ENCODE results near the gene BIN1.

The BIN1 gene

GRCh38 chr2:127078028-127078427 is 28.9 kb downstream of the BIN1 start:
- H3K36me3 ChIP-seq (ENCODE audit: control insufficient read depth in 1 of 2, insufficient read depth in 2 of 2, low read length in 2 of 2) = no peaks in the 10 kb centered on the region
- H3K9ac ChIP-seq (ENCODE audit: low read depth in 1 of 2, low read length in 2 of 2) = no peak overlapping the region
- peaks cover 28 to 36% of the 10 kb centered on the region in 2 donors for H3K4me1 ChIP-seq (ENCODE audit: control insufficient read depth in 1 of 2, insufficient read depth in 2 of 2, low read length in 2 of 2)
- no peak overlapping the region for H3K4me3 ChIP-seq (ENCODE audit: low read depth in 1 of 2, low read length in 2 of 2)
- H3K9me3 ChIP-seq (ENCODE audit: control insufficient read depth in 1 of 2, low read length in 2 of 2) = no peaks in the 10 kb centered on the region
- H3K27me3 ChIP-seq (ENCODE audit: control insufficient read depth in 1 of 2, insufficient read depth in 2 of 2, low read length in 2 of 2) = no peaks in the 10 kb centered on the region
- H3K27ac ChIP-seq (ENCODE audit: low read depth, low read length) = no peak overlapping the region

GRCh38 chr2:127076924-127077323 is 30.0 kb downstream of the BIN1 start:
- Histone ChIP-seq H3K4me3 (ENCODE audit: low read depth in 1 of 2, low read length in 2 of 2) (no peak overlapping the region), H3K9me3 (ENCODE audit: control insufficient read depth in 1 of 2, low read length in 2 of 2) (no peaks in the 10 kb centered on the region), H3K4me1 (ENCODE audit: control insufficient read depth in 1 of 2, insufficient read depth in 2 of 2, low read length in 2 of 2) (peaks cover 26 to 27% of the 10 kb centered on the region in 2 donors), H3K9ac (ENCODE audit: low read depth in 1 of 2, low read length in 2 of 2) (no peak overlapping the region), H3K36me3 (ENCODE audit: control insufficient read depth in 1 of 2, insufficient read depth in 2 of 2, low read length in 2 of 2) (no peaks in the 10 kb centered on the region), H3K27me3 (ENCODE audit: control insufficient read depth in 1 of 2, insufficient read depth in 2 of 2, low read length in 2 of 2) (no peaks in the 10 kb centered on the region), H3K27ac (ENCODE audit: low read depth, low read length) (no peak overlapping the region)

GRCh38 chr2:127076290-127076689 is 30.7 kb downstream of the BIN1 start:
- Histone ChIP-seq H3K9me3 (ENCODE audit: control insufficient read depth in 1 of 2, low read length in 2 of 2) (no peaks in the 10 kb centered on the region), H3K4me3 (ENCODE audit: low read depth in 1 of 2, low read length in 2 of 2) (no peak overlapping the region), H3K27me3 (ENCODE audit: control insufficient read depth in 1 of 2, insufficient read depth in 2 of 2, low read length in 2 of 2) (no peaks in the 10 kb centered on the region), H3K4me1 (ENCODE audit: control insufficient read depth in 1 of 2, insufficient read depth in 2 of 2, low read length in 2 of 2) (peaks cover 20 to 21% of the 10 kb centered on the region in 2 donors), H3K27ac (ENCODE audit: low read depth, low read length) (no peak overlapping the region), H3K36me3 (ENCODE audit: control insufficient read depth in 1 of 2, insufficient read depth in 2 of 2, low read length in 2 of 2) (no peaks in the 10 kb centered on the region), H3K9ac (ENCODE audit: low read depth in 1 of 2, low read length in 2 of 2) (no peak overlapping the region)

GRCh38 chr2:127075821-127076220 is 31.1 kb downstream of the BIN1 start:
- Histone ChIP-seq H3K4me3 (ENCODE audit: low read depth in 1 of 2, low read length in 2 of 2) (no peak overlapping the region), H3K9me3 (ENCODE audit: control insufficient read depth in 1 of 2, low read length in 2 of 2) (no peaks in the 10 kb centered on the region), H3K27ac (ENCODE audit: low read depth, low read length) (no peak overlapping the region), H3K4me1 (ENCODE audit: control insufficient read depth in 1 of 2, insufficient read depth in 2 of 2, low read length in 2 of 2) (peaks cover 15 to 16% of the 10 kb centered on the region in 2 donors), H3K36me3 (ENCODE audit: control insufficient read depth in 1 of 2, insufficient read depth in 2 of 2, low read length in 2 of 2) (peaks cover 0 to 3% of the 10 kb centered on the region in 2 donors), H3K9ac (ENCODE audit: low read depth in 1 of 2, low read length in 2 of 2) (no peak overlapping the region), H3K27me3 (ENCODE audit: control insufficient read depth in 1 of 2, insufficient read depth in 2 of 2, low read length in 2 of 2) (no peaks in the 10 kb centered on the region)

GRCh38 chr2:127074936-127075335 is 32.0 kb downstream of the BIN1 start:
- no peak overlapping the region for H3K9ac ChIP-seq (ENCODE audit: low read depth in 1 of 2, low read length in 2 of 2)
- no peaks in the 10 kb centered on the region for H3K9me3 ChIP-seq (ENCODE audit: control insufficient read depth in 1 of 2, low read length in 2 of 2)
- no peak overlapping the region for H3K27ac ChIP-seq (ENCODE audit: low read depth, low read length)
- peaks cover 0 to 10% of the 10 kb centered on the region in 2 donors for H3K36me3 ChIP-seq (ENCODE audit: control insufficient read depth in 1 of 2, insufficient read depth in 2 of 2, low read length in 2 of 2)
- H3K27me3 ChIP-seq (ENCODE audit: control insufficient read depth in 1 of 2, insufficient read depth in 2 of 2, low read length in 2 of 2) = no peaks in the 10 kb centered on the region
- peaks cover 7% of the 10 kb centered on the region in 2 donors for H3K4me1 ChIP-seq (ENCODE audit: control insufficient read depth in 1 of 2, insufficient read depth in 2 of 2, low read length in 2 of 2)
- no peak overlapping the region for H3K4me3 ChIP-seq (ENCODE audit: low read depth in 1 of 2, low read length in 2 of 2)

- peaks cover 0 to 12% of the 10 kb centered on the region in 2 donors for H3K36me3 ChIP-seq (ENCODE audit: control insufficient read depth in 1 of 2, insufficient read depth in 2 of 2, low read length in 2 of 2)
- no peaks in the 10 kb centered on the region for H3K9me3 ChIP-seq (ENCODE audit: control insufficient read depth in 1 of 2, low read length in 2 of 2)
- no peak overlapping the region for H3K9ac ChIP-seq (ENCODE audit: low read depth in 1 of 2, low read length in 2 of 2)
- no peak overlapping the region for H3K27ac ChIP-seq (ENCODE audit: low read depth, low read length)
- no peak overlapping the region for H3K4me3 ChIP-seq (ENCODE audit: low read depth in 1 of 2, low read length in 2 of 2)
- no peaks in the 10 kb centered on the region for H3K27me3 ChIP-seq (ENCODE audit: control insufficient read depth in 1 of 2, insufficient read depth in 2 of 2, low read length in 2 of 2)
- peaks cover 1 to 3% of the 10 kb centered on the region in 2 donors for H3K4me1 ChIP-seq (ENCODE audit: control insufficient read depth in 1 of 2, insufficient read depth in 2 of 2, low read length in 2 of 2)
Measured at GRCh38 chr2:127074358-127074757, 32.6 kb downstream of the BIN1 start.

DNA sequence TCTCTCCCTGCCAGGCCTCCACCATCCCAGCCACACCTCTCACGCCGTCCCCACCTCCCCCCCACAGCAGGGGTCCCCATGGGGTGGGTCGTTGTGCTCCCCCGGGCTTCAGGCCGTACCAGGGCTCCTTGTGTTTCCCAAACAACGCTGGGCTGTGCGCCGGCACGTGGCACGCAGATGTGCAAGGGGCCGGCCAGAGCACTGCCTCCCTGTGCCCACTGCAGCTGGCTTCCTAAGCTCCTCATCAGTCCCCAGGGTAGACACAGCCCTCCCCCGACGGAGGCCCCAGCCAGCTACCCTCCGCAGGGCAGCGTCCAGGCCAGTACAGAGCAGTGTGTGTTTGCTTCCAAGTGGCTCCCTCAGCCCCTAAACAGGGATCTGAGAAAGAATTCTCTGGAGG is 34.0 kb downstream of the BIN1 start:
- H3K9me3 ChIP-seq (ENCODE audit: control insufficient read depth in 1 of 2, low read length in 2 of 2) = no peaks in the 10 kb centered on the region
- H3K27ac ChIP-seq (ENCODE audit: low read depth, low read length) = no peak overlapping the region
- no peaks in the 10 kb centered on the region for H3K27me3 ChIP-seq (ENCODE audit: control insufficient read depth in 1 of 2, insufficient read depth in 2 of 2, low read length in 2 of 2)
- H3K4me3 ChIP-seq (ENCODE audit: low read depth in 1 of 2, low read length in 2 of 2) = no peak overlapping the region
- peaks cover 0 to 12% of the 10 kb centered on the region in 2 donors for H3K36me3 ChIP-seq (ENCODE audit: control insufficient read depth in 1 of 2, insufficient read depth in 2 of 2, low read length in 2 of 2)
- H3K4me1 ChIP-seq (ENCODE audit: control insufficient read depth in 1 of 2, insufficient read depth in 2 of 2, low read length in 2 of 2) = peaks cover 0 to 4% of the 10 kb centered on the region in 2 donors
- H3K9ac ChIP-seq (ENCODE audit: low read depth in 1 of 2, low read length in 2 of 2) = no peak overlapping the region

- no peaks in the 10 kb centered on the region for H3K9me3 ChIP-seq (ENCODE audit: control insufficient read depth in 1 of 2, low read length in 2 of 2)
- H3K4me1 ChIP-seq (ENCODE audit: control insufficient read depth in 1 of 2, insufficient read depth in 2 of 2, low read length in 2 of 2) = peaks cover 0 to 7% of the 10 kb centered on the region in 2 donors
- H3K36me3 ChIP-seq (ENCODE audit: control insufficient read depth in 1 of 2, insufficient read depth in 2 of 2, low read length in 2 of 2) = peaks cover 0 to 12% of the 10 kb centered on the region in 2 donors
- no peak overlapping the region for H3K9ac ChIP-seq (ENCODE audit: low read depth in 1 of 2, low read length in 2 of 2)
- H3K27ac ChIP-seq (ENCODE audit: low read depth, low read length) = no peak overlapping the region
- H3K4me3 ChIP-seq (ENCODE audit: low read depth in 1 of 2, low read length in 2 of 2) = no peak overlapping the region
- H3K27me3 ChIP-seq (ENCODE audit: control insufficient read depth in 1 of 2, insufficient read depth in 2 of 2, low read length in 2 of 2) = no peaks in the 10 kb centered on the region
Measured at GRCh38 chr2:127072396-127072795, 34.6 kb downstream of the BIN1 start.

GRCh38 chr2:127071901-127072328 is 35.0 kb downstream of the BIN1 start:
- Histone ChIP-seq H3K4me3 (ENCODE audit: low read depth in 1 of 2, low read length in 2 of 2) (no peak overlapping the region), H3K27me3 (ENCODE audit: control insufficient read depth in 1 of 2, insufficient read depth in 2 of 2, low read length in 2 of 2) (no peaks in the 10 kb centered on the region), H3K27ac (ENCODE audit: low read depth, low read length) (no peak overlapping the region), H3K9me3 (ENCODE audit: control insufficient read depth in 1 of 2, low read length in 2 of 2) (no peaks in the 10 kb centered on the region), H3K9ac (ENCODE audit: low read depth in 1 of 2, low read length in 2 of 2) (no peak overlapping the region), H3K36me3 (ENCODE audit: control insufficient read depth in 1 of 2, insufficient read depth in 2 of 2, low read length in 2 of 2) (peaks cover 0 to 12% of the 10 kb centered on the region in 2 donors), H3K4me1 (ENCODE audit: control insufficient read depth in 1 of 2, insufficient read depth in 2 of 2, low read length in 2 of 2) (peaks cover 0 to 7% of the 10 kb centered on the region in 2 donors)

DNA sequence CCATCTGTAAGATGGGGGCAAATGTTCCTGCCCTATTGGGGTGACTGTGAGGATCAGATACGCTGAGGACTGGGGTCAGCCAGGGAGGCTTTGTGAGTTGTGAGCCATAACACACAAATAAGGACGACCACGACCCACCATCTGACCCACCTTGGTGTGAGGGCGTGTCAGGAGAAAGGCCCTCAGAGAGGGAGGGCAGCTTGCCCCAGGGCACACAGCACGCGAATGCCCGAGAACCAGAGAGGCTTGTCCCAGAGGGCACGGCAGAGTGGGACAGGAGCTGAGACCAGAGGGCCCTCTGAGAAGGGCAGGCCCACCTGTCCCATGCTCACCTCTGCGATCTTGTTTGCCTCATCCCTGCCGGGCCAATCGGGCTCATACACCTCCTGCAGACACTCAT is 36.7 kb downstream of the BIN1 start:
- no peaks in the 10 kb centered on the region for H3K9me3 ChIP-seq (ENCODE audit: control insufficient read depth in 1 of 2, low read length in 2 of 2)
- no peaks in the 10 kb centered on the region for H3K27me3 ChIP-seq (ENCODE audit: control insufficient read depth in 1 of 2, insufficient read depth in 2 of 2, low read length in 2 of 2)
- H3K36me3 ChIP-seq (ENCODE audit: control insufficient read depth in 1 of 2, insufficient read depth in 2 of 2, low read length in 2 of 2) = peaks cover 0 to 12% of the 10 kb centered on the region in 2 donors
- H3K4me3 ChIP-seq (ENCODE audit: low read depth in 1 of 2, low read length in 2 of 2) = no peak overlapping the region
- no peak overlapping the region for H3K9ac ChIP-seq (ENCODE audit: low read depth in 1 of 2, low read length in 2 of 2)
- H3K27ac ChIP-seq (ENCODE audit: low read depth, low read length) = no peak overlapping the region
- H3K4me1 ChIP-seq (ENCODE audit: control insufficient read depth in 1 of 2, insufficient read depth in 2 of 2, low read length in 2 of 2) = peaks cover 6 to 13% of the 10 kb centered on the region in 2 donors

DNA sequence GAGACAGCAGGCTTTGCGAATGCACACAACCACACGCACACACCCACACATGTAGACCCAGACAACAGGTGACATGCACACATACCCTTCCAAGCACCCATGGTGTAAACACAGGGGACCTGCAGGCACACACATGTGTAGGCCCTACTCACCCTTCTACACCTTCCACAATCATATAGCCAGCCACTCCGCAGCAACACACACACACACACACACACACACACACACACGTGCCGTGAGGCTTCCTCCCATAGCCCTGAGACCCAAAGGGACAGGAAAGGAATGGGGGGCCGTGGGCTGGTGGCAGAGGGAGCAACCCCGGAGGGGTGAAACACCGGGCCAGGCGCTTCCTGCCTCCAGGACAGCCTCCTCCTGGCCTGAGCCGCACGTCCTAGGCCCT is 37.4 kb downstream of the BIN1 start:
- Histone ChIP-seq H3K9ac (ENCODE audit: low read depth in 1 of 2, low read length in 2 of 2) (no peak overlapping the region), H3K36me3 (ENCODE audit: control insufficient read depth in 1 of 2, insufficient read depth in 2 of 2, low read length in 2 of 2) (peaks cover 0 to 12% of the 10 kb centered on the region in 2 donors)

More for the DNA sequence above, 37.4 kb downstream of the BIN1 start:
- Histone ChIP-seq H3K4me3 (ENCODE audit: low read depth in 1 of 2, low read length in 2 of 2) (no peak overlapping the region), H3K9me3 (ENCODE audit: control insufficient read depth in 1 of 2, low read length in 2 of 2) (no peaks in the 10 kb centered on the region), H3K27ac (ENCODE audit: low read depth, low read length) (no peak overlapping the region), H3K4me1 (ENCODE audit: control insufficient read depth in 1 of 2, insufficient read depth in 2 of 2, low read length in 2 of 2) (peaks cover 12 to 17% of the 10 kb centered on the region in 2 donors), H3K27me3 (ENCODE audit: control insufficient read depth in 1 of 2, insufficient read depth in 2 of 2, low read length in 2 of 2) (no peaks in the 10 kb centered on the region)

All from duodenal mucosa (tissue), 2 donors.